Left hindlimb (tissue), 1 donor: ENCODE measurements around the gene ZRANB3.
A peak's percentile ranks its signal among the peaks of the same experiment; 100 is the strongest.
"Not testable (repeated sequence)": the region's sequence is repeated elsewhere in the genome, so short reads cannot be mapped to it uniquely, and the experiment has no call there.

Experiments used
- DNase-seq: peaks from one replicate; pipeline ENCODE4 v3.0.0-alpha.2; 2018

The ZRANB3 gene

DNA sequence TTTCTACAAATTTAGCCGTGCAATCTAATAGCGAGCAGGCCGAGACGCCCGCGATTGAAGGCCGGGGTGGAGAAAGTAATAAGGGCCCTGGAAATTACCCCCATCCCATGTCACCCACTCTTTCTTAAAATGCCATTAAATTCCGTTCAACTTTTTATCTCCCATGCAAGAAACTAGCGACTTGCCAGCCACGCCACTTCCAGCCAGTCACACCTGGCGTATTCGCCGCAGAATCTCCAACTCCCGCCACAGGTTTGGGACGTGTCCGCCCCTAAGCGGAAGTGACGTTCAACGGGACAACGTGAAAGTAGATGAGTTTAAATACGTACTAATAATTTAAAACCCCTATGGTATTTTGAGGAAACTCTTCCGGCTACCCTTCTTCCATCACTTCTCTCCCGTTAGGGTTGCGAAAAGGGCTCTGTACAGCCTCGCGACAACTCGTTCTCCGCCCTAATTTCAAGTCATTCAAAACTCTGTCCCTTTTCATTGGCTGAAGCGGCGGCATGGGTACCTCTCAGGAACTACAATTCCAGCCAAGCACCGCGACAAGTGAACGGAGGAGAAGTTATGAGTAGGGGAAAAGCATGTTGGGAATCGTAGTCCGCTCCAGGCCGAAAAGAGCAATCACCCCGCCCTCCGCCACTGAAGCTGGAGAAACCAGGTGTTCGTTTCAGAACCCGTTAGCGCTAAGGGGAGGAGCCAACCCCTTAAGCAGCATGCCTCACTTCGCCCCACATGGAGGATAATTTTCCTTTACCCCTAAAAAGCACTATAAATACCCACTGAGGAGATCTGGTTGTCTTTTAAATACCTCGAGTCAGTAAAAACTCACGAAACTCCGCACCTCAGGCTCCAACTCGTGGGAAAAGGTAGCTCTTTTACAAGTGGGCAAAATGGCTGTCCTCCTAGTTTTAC is at the start of gene ZRANB3:
TSS of gene ZRANB3 (minus strand) at position 906 of the 918 bp plus-strand sequence.
- DNase-seq: peak; percentile 97

DNA sequence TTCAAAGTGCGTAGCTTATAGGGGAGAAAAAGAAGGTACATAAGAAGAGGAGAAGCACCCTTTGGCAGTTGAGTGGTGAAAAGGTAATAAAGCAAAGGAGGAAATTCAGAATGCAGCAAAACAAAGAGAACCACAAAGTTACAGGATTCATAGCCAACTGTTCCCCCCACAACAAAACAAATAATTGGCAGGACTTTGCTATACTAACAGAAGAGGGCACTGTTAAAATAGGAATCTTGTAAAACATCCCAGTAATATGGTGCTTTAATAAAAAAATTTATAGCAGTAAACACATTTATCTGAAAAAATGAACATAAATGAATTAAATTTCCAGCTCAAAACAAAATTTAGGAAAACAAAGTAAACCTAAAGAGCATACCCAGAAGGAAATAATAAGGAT is 42.6 kb upstream of the ZRANB3 start:
- DNase-seq: no peak

DNA sequence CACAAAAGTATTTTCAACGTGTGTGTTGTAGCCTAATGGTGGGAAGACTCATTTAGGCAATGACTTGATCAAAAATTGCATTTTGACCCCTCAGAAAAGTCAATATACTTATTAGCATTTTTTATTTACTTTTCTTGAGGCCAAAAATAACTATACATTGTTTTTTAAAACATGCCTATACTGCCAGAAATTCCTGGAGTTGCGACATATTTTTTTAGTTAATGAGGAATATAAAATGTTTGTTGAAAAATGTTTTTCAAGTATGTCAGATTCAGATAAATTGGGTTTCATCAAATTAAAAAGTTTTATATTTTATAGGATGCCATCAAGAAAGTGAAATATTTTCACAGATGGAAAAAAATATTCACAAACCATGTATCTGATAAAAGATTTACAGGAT is 39.9 kb upstream of the ZRANB3 start:
- no peak for DNase-seq

DNA sequence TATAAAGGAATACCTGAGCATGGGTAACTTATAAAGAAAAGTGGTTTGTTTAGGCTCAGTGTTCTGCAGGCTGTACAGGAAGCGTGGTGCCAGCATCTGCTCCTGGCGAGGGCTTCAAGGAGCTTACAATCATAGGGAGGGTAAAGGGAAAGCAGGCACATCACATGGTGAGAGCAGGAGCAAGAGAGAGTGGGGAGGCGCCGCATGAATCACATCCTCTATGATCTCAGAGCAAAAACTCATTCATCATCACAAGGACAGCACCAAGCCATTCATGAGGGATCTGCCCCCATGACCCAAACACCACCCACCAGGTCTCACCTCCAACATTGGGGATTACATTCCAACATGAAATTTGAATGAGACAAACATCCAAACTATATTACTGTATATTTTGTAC is 32.8 kb upstream of the ZRANB3 start:
- DNase-seq: no peak

DNA sequence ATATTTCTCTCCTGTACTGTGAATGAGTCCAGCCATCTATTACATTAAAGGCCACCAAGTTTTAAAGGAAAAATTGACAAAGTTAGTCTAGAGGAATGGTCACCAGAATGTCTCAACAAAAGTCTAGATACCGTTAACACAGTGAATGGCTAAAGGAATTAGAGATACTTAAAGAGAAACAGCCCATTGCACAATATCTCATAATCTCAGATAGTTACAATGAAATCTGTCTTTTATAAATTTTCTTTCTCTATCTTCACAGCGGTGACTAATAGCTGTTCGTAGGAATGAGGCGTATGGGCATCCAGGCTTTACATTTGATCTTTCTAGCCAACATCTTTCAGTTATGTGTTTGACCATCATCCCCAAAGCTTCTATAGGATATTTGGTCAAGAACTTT is 30.9 kb upstream of the ZRANB3 start:
- no peak for DNase-seq

DNA sequence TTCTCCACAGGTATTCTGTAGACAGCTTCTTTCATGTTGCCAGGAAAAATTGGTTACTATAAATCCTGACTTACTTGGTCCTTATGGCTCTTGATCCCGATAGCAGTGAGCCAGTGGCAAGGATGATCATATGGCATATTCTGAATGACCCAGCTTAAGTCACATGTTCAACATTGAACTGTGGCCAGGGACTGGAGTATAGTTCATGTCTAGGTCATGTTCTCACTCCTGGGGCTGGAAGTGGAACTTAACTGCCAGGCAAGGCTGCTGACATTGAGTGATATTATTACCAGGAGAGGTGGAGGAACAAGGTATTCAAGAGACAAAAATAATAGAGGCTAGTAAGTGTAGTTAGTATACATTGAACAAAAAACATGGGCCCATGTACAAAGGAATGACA is 26.5 kb upstream of the ZRANB3 start:
- no peak for DNase-seq

DNA sequence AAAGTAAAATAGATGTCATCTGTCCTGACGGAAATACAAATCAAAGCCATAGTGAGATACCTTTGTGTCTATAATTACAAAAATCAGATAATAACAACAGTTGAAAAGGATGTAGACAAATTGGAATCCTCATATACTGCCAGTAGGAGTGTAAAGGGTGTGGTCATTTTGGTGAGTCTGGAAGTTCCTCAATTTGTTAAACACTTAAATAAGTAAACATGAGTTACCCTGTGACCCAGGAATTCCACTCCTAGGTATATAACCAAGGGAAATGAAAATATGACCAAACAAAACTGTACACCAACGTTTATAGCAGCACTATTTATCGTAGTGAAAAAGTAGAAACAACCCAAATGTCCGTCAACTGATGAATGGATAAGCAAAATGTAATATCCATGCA is 24.3 kb upstream of the ZRANB3 start:
- no peak for DNase-seq

DNA sequence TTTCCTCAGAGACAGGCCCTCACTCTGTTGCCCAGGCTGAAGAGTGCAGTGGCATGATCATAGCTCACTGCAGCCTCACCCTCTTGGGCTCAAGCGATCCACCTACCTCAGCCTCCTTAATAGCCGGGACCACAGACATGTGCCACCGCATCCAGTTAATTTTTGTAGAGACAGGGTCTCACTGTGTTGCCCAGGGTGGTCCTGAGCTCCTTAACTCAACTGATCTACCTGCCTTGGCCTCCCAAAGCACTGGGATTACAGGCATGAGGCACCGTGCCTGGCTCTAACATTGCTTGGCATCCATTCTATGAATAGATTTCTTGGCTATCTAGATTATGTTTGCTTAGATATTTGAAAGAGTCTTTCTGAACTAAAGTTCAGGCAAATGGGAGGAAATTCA is 21.9 kb upstream of the ZRANB3 start:
- no peak for DNase-seq

DNA sequence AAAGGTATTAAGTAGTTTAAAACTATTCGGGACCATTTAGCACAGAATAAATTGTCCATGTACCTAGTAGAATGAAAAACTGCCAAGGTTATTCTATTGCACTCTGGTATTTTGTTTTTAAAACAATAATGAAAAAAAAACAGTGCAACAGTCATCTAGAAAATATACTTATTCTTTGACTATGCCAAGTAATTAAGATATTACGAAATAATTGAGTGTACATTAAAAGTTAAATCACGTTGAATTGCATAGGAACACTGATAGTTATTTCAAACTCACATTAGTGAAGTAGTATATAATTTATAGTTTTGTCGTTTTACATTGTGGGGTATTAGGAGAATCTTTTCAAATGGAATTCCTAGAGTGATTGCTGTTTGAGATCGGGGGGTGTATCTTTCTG is 20.3 kb upstream of the ZRANB3 start:
- no peak for DNase-seq

DNA sequence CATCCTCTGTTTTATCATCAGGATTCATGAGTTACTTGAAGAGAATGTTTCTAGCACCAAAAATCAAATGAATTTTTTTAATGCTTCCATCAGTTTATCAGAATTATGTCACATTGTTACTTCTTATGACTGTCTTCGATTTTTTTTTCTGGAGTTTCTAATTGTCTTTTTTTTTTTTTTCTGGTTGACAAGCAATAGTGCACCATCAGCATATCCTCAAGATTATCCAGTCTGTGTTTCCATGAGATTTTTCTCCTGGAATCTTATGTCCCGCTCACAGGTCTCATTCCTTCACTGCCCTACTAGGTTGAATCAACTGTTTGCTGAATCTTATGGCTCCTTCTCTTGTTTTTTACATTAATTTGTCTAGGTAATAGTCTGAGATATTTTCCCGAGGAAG is 16.3 kb upstream of the ZRANB3 start:
- DNase-seq: no peak

DNA sequence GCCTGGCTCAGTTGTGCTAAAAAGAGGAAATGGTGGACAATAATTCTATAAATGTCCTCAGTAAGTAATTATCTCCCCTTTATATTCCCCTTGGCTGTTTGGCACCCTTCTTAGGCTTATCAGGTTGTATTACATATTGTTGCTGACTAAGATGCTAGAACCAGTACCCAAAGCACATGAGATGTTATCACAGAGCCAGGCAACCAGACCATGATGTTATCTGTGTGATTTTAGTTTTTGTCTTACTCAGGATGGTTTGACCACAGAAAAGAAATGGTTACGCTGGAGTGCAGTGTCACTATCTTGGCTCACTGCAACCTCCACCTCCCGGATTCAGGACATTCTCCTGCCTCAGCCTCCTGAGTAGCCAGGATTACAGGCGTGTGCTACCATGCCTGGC is 15.4 kb upstream of the ZRANB3 start:
- DNase-seq: no peak

DNA sequence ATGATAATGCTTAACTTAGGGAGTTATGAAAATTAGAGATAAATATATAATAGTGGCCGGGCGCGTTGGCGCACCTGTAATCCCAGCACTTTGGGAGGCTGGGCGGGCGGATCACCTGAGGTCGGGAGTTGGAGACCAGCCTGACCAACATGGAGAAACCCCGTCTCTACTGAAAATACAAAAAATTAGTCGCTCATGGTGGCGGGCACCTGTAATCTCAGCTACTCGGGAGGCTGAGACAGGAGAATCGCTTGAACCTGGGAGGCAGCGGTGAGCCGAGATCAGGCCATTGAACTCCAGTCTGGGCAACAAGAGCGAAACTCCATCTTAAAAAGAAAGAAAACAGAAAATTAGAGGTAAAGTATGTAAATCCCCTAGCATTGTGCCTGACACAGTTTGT is 2.5 kb upstream of the ZRANB3 start:
- not testable (repeated sequence) for DNase-seq

DNA sequence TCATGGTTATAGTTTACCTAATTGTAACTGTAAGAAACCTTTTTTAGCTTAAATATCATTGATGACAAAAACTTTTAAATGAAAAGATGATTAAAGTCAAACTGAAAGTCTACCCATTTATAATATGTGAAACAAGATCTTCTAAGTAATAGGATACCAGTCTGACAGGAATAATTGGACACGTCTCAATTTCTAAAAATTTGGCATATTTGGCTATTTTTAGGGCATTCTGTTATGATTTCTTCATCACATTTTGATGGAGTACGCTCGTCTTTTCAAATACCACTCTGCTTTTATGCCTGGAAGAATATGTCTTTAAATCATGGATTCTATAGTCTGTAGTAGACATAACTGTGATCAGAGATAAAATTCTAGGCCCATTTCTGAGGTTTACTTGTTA is 1.6 kb upstream of the ZRANB3 start:
- no peak for DNase-seq

DNA sequence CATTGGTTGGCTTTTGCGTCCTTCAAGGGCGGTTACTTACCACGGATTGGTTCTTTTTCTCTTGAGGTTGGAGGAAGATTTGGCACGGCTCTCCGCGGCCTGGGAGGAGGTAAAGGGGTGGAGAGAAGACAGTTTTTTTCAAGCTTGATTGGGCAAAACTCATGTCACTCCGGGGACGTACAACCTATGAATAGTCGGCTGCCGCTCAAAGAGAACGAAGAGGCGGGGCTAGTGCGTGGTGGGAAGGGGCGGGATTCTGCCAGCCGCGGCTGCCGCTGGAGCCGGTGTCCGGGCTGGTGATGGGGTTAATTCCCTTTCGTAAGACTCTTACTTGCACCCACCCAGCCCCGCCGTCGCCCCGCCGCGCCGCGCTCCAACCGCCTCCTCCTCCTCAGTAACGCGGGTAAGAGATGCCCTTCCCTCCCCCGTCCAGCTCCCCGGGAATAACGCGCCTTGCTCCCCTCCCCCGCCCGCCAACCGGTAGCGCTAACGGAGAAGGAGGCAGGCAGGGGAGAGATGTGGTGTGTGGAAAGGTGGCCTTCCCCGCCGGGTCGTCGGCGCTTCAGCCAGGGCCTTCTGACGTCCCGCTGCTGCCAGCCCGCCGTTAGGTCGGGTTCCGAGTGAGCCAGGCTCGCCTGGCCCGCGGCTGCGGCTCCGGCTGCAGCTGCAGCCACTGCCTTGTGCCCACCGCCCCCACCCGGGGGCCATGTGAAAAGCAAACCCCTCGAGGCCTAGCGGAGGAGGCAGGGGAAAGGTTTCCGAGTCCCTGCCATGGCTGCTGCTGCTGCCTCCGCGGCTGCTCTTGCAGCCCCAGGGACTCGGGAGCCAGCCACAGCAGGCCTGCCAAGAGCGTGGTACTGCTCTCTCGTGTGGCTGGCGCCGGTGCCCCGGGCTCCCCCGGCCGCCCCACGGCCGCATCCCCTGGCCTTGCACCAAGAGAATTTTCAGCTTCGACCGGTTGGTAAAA is 496 bp upstream of the ZRANB3 start, which contains the start of gene R3HDM1:
TSS of gene R3HDM1 (plus strand) at position 254 of the 967 bp plus-strand sequence. CDS start 73,362 bp downstream, outside the sequence.
- DNase-seq: peak; percentile 99

DNA sequence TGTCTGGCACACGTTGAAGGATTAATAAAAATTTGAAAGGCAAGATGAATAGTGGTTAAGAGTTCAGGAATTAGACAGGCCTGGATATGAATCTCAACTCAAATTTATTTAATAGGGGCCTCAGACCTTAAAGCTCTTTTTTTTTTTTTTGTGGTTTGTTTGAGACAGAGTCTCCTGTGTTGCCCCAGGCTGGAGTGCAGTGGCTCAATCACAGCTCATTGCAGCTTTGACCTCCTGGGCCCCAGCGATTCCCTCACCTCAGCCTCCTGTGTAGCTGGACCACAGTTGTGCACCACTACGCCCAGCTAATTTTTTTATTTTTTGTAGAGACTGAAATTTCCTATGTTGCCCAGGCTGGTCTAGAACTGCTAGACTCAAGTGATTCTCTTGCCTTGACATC is 3.0 kb downstream of the ZRANB3 start:
- no peak for DNase-seq

DNA sequence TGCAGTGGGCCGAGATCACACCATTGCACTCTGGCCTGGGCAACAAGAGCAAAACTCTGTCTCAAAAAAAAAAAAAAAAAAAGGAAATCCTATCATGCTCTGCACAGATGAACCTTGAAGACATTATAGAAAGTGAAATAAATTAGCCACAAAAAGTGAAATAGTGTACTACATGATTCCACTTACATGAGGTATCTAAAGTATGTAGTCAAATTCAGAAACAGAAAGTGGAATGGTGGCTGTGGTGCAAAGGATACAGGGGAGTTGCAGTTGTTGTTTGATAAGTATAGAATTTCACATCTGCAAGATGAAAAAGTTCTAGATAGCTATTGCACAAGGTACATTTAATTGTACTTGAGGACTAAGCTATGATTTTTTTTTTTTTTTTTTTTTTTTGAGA is 5.2 kb downstream of the ZRANB3 start:
- no peak for DNase-seq

DNA sequence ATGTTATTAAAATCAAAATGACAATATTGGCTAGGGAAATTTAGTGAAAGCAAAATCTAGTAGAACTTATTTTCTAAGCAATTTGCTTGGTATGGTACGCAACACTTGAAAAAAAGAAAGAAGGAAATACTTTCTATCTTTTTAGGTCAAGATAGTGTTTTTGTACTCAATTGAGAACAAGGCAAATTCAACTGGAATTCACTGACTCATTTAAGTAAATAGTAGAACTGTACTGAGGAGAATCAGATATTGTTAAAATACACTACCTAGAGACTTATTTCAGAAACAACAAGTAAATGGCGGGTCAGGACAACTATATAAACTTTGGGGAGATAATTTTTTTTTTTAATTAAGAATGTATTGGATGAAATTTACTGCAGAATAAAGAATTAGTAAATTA is 18.9 kb downstream of the ZRANB3 start:
- no peak for DNase-seq

DNA sequence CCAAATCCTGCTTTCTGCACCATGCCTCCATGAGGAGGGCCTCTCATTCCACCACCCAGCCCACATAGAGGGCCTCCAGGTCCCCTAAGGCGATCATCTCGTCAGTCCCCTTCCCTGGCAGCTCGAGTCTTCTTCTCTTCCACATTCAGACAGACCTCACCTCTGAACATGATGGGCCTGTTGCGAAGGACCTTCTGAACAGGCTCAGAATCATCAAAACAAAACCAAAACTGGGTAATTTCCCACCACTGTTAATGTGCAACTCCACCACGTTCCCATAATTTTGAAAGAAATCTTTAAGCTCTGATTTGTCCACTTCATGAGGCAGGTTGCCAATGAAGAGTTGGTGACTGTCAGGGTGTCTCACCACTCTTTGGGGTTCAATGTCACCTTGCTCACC is 20.4 kb downstream of the ZRANB3 start:
- no peak for DNase-seq

DNA sequence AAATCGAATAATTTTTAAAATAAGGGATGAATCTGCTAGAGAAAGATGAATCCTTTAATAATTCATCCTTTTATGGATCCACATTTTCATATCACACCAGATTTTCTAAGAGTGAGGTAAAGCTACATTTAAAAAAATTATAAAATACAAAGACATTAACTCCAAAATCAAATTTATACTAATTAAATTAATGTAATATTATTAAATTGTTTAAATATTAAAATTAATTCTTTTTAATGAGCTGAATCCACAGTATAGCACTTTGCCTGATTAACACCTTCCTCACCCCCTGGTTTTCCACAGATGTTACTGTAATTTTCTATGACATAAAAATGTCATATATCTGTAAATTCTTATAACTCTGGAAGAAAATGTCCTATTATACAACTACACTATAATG is 26.2 kb downstream of the ZRANB3 start:
- DNase-seq: no peak

DNA sequence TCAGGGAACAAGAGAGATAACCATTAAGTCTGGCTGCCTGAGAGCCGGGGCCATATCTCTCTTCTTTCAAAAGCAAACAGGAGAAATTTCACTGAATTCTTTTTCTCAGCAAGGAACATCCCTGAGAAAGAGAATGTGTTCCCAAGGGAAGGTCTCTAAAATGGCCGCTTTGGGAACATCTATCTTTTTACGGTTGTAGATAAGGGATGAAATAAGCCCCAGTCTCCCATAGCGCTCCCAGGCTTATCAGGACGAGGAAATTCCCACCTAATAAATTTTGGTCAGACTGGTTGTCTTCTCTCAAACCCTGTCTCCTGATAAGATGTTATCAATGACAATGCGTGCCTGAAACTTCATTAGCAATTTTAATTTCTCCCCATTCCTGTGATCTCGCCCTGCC is 32.4 kb downstream of the ZRANB3 start:
- DNase-seq: not testable (repeated sequence)

DNA sequence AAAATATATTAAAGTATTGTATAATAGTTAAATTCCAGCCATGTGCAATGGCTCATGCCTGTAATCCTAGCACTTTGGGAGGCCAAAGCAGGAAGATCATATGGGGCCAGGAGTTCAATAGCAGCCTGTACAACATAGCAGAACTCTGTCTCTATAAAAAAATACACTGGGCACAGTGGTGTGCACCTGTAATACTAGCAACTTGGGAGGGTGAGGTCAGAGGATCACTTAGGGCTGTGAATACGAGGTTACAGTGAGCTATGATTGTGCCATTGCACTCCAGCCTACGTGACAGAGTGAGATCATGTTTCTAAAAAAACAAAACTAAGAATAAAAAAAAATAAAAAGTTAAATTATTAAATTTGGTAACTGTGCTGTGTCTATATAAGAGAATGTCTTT is 36.1 kb downstream of the ZRANB3 start:
- no peak for DNase-seq

DNA sequence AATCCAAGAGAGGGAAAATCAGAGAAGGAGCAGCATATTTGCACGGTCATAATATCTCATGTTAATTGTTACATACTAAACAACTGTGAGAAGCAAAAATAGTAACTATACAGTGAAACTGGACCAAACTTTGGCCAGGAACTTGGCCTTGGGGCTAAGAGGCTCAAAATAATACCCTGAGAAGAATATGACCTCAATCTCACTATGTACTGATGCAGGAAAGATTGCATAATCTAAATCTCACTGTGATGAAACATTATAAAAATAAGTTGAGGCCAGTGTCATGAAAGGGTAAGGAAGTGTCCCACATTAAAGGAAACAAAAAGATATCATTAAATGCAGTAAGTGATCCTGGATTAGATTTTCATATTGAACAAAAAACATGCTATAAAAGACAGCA is 36.5 kb downstream of the ZRANB3 start:
- DNase-seq: no peak

DNA sequence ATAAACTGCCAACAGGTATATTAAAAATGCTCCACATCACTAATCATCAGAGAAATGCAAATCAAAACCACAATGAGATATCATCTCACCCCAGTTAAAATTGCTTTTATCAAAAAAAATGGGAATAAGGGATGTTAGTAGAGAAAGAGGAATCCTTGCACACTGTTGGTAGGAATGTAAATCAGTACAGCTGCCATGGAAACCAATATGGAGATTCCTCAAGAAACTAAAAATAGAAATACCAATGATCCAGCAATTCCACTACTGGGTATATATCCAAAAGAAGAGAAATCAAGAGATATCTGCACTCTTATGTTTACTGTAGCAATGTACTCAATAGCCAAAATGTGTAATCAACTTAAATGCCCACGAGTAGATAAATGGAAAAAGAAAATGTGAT is 40.6 kb downstream of the ZRANB3 start:
- DNase-seq: no peak

DNA sequence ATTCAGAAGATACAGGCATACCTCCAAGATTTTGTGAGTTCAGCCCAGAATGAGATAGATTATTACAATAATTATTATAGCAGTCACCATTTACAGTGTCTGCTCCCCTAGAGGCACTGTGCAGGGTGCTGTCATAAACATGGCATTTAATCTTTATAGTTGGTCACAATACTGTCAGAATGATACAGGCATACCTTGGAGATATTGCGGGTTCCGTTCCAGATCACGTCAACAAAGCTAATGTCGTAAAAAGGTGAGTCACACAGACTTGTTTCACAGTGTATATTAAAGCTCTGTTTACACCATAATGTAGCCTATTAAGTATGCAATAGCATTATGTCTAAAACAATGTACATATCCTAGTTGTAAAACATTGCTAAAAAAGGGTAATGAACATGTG is 45.6 kb downstream of the ZRANB3 start:
- no peak for DNase-seq
